Stimulated activated CD4-positive, alpha-beta T cell treated with anti-CD3 and anti-CD28 coated beads, Interleukin-15, amount 100 ng/mL, for 1 hour (primary cell): ENCODE data around the gene SNRPA.
"Not testable (repeated sequence)": the region's sequence is repeated elsewhere in the genome, so short reads cannot be mapped to it uniquely, and the experiment has no call there.

Source experiments
- DNase-seq, 2 donors: peaks; one replicate each; pipeline ENCODE4 v3.0.0-alpha.2; 2020; ENCODE audit warnings: low read depth in 1 of 2, low spot score in 1 of 2

The SNRPA gene

DNA sequence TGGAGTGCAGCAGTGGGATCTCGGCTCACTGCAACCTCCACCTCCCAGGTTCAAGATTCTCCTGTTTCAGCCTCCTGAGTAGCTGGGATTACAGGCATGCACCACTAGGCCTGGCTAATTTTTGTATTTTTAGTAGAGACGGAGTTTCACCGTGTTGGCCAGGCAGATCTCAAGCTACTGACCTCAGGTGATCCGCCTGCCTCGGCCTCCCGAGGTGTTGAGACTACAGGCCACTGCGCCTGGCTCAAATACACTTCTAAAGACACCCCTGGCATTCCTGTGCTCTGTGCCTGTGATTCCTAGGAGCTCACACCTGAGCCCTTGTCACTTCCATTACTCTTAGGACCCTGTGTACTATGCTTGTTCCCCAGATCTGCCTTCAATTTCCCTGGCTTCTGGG, 61.6 kb downstream of the SNRPA start:
- DNase-seq: not testable (repeated sequence)

DNA sequence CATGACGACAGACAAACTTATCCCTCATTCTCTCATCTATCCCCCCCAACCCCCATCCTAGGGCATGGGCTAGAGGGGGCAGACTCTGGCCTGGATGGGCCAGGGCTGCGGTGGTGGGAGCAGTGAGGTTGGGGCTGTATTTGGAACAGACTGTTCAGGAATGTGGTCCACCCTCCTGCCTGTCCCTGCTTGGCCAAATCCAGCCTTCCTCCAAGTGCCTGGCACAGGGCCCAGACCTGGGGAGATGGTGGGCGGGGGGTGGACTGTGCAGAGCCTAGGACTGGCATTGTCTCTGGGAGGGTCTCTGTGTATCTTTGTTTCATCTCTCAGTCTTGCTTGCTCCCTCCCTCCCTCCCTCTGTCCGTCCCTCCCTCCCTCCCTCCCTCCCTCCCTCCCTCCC, 62.2 kb downstream of the SNRPA start:
- no peak for DNase-seq
